Measurements from ENCODE around the gene ZNF189. TPM values are rescaled to one million over a fixed set of nuclear protein-coding genes. Genes with fewer than 3 reads are reported as not detected.

Gene ZNF189
- total RNA-seq, 1 donor from 2014 or later = 17.3 TPM

- no peak overlapping the region for H3K4me3 Mint-ChIP-seq (ENCODE audit: unreplicated experiment)
- peaks cover 59% of the 10 kb centered on the region for H3K27me3 Mint-ChIP-seq (ENCODE audit: unreplicated experiment)
- no peak overlapping the region for H3K27ac Mint-ChIP-seq (ENCODE audit: unreplicated experiment)
- H3K9me3 Mint-ChIP-seq (ENCODE audit: unreplicated experiment) = no peaks in the 10 kb centered on the region
- no peaks in the 10 kb centered on the region for H3K36me3 Mint-ChIP-seq (ENCODE audit: unreplicated experiment)
- H3K4me1 Mint-ChIP-seq (ENCODE audit: unreplicated experiment) = no peaks in the 10 kb centered on the region
- TF ChIP-seq, protein P1, sequence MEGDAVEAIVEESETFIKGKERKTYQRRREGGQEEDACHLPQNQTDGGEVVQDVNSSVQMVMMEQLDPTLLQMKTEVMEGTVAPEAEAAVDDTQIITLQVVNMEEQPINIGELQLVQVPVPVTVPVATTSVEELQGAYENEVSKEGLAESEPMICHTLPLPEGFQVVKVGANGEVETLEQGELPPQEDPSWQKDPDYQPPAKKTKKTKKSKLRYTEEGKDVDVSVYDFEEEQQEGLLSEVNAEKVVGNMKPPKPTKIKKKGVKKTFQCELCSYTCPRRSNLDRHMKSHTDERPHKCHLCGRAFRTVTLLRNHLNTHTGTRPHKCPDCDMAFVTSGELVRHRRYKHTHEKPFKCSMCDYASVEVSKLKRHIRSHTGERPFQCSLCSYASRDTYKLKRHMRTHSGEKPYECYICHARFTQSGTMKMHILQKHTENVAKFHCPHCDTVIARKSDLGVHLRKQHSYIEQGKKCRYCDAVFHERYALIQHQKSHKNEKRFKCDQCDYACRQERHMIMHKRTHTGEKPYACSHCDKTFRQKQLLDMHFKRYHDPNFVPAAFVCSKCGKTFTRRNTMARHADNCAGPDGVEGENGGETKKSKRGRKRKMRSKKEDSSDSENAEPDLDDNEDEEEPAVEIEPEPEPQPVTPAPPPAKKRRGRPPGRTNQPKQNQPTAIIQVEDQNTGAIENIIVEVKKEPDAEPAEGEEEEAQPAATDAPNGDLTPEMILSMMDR (IDR thresholded peaks at IDR 0.05) = no peak
- no peak for DNase-seq (ENCODE audit: extremely low spot score, unreplicated experiment)
Observed at GRCh38 chr9:101442318-101442717, 43.7 kb downstream of the ZNF189 start.

DNA sequence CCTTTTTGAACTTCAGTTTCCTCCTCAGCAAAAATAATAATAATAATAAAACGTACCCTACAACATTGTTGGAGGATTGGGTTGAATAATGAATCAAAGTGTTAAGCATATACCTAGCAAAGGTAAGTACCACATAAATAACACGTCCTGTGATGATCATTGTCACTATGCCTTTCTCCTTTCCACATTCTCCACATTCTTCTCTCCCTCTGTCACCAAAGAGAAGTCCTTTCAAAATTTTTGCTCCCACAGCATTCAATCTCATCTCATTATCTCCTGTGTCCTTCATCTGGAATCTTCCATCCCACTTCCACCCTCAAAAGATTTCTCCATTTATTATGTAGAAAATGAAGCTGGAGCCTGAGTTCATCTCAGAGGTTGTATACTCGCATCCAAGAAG lies 44.1 kb downstream of the ZNF189 start:
- Mint-ChIP-seq H3K9me3 (ENCODE audit: unreplicated experiment) (no peaks in the 10 kb centered on the region), H3K27ac (ENCODE audit: unreplicated experiment) (no peak overlapping the region)
- DNase-seq (ENCODE audit: extremely low spot score, unreplicated experiment) = no peak

DNA sequence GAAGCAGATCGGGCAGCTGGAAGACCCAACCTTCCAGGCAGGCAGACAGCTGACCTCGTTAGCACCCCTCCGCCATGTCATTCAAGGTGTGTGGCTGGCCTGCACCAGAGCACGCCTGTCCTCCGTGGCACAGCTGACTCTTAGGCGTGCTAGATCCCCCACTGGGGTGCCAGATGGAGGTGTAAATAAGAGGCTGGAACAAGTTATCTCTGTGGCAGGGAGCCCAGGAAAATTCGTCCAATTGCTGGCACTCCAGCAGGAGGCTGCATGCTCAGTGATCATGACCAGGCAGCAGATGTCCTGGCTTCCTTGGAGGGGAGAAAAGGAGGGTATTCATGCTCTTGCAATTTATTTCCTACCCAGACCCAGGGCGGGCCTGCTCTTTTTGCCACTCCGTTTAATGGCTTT lies 44.7 kb downstream of the ZNF189 start:
- no peak overlapping the region for H3K27ac Mint-ChIP-seq (ENCODE audit: unreplicated experiment)
- H3K4me1 Mint-ChIP-seq (ENCODE audit: unreplicated experiment) = no peaks in the 10 kb centered on the region
- H3K9me3 Mint-ChIP-seq (ENCODE audit: unreplicated experiment) = no peaks in the 10 kb centered on the region
- no peaks in the 10 kb centered on the region for H3K36me3 Mint-ChIP-seq (ENCODE audit: unreplicated experiment)
- no peak overlapping the region for H3K4me3 Mint-ChIP-seq (ENCODE audit: unreplicated experiment)
- H3K27me3 Mint-ChIP-seq (ENCODE audit: unreplicated experiment) = peaks cover 54% of the 10 kb centered on the region
- TF ChIP-seq, protein P1 (IDR thresholded peaks at IDR 0.05) = no peak
- DNase-seq (ENCODE audit: extremely low spot score, unreplicated experiment) = no peak

More for the DNA sequence above, 44.1 kb downstream of the ZNF189 start:
- no peak overlapping the region for H3K4me3 Mint-ChIP-seq (ENCODE audit: unreplicated experiment)
- no peaks in the 10 kb centered on the region for H3K36me3 Mint-ChIP-seq (ENCODE audit: unreplicated experiment)
- H3K27me3 Mint-ChIP-seq (ENCODE audit: unreplicated experiment) = peaks cover 57% of the 10 kb centered on the region
- TF ChIP-seq, protein P1 (IDR thresholded peaks at IDR 0.05) = no peak
- H3K4me1 Mint-ChIP-seq (ENCODE audit: unreplicated experiment) = no peaks in the 10 kb centered on the region

DNA sequence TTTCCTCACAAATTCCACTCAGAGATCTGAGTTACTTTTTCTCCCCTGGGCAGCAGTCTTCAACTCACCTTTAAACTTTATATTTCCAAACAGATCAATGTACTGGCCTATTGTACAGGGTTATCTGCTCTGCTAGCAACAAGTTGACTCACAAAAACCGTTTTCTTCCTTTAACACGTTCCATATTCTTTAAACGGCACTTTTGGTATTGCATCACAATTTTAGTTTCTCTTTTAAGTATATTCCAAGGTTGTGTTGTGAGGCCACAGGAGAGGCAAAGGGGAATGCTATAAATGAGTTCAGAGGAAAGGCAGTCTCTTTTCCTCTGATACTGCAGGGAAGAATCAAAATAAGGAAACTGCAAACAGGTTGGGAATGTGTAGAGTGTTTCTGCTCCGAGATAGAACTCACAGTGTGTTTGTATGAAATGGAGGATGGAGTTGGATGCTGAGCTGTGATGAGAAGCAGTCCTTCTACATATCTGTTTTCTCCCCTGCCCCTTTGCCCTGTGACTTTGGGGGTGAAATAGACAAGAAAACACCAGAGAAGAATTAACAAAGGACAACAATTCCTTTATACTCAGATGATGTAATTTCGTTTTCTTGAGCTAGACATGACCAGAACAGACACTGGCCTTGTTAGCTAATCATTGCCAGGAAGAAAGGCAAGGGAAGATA lies 46.8 kb downstream of the ZNF189 start:
- TF ChIP-seq, protein P1 (IDR thresholded peaks at IDR 0.05) = no peak
- H3K27me3 Mint-ChIP-seq (ENCODE audit: unreplicated experiment) = peaks cover 43% of the 10 kb centered on the region
- H3K9me3 Mint-ChIP-seq (ENCODE audit: unreplicated experiment) = no peaks in the 10 kb centered on the region
- no peak overlapping the region for H3K27ac Mint-ChIP-seq (ENCODE audit: unreplicated experiment)
- H3K36me3 Mint-ChIP-seq (ENCODE audit: unreplicated experiment) = no peaks in the 10 kb centered on the region
- H3K4me1 Mint-ChIP-seq (ENCODE audit: unreplicated experiment) = peaks cover 11% of the 10 kb centered on the region
- H3K4me3 Mint-ChIP-seq (ENCODE audit: unreplicated experiment) = no peak overlapping the region
- DNase-seq (ENCODE audit: extremely low spot score, unreplicated experiment) = no peak

- no peak overlapping the region for H3K27ac Mint-ChIP-seq (ENCODE audit: unreplicated experiment)
- H3K4me3 Mint-ChIP-seq (ENCODE audit: unreplicated experiment) = no peak overlapping the region
- TF ChIP-seq, protein P1 (IDR thresholded peaks at IDR 0.05) = no peak
- H3K27me3 Mint-ChIP-seq (ENCODE audit: unreplicated experiment) = peaks cover 42% of the 10 kb centered on the region
- no peaks in the 10 kb centered on the region for H3K36me3 Mint-ChIP-seq (ENCODE audit: unreplicated experiment)
- H3K4me1 Mint-ChIP-seq (ENCODE audit: unreplicated experiment) = peaks cover 17% of the 10 kb centered on the region
- DNase-seq (ENCODE audit: extremely low spot score, unreplicated experiment) = no peak
- no peaks in the 10 kb centered on the region for H3K9me3 Mint-ChIP-seq (ENCODE audit: unreplicated experiment)
Observed at GRCh38 chr9:101446732-101447131, 48.1 kb downstream of the ZNF189 start.
